ENCODE results near the gene TM9SF2.

DNA sequence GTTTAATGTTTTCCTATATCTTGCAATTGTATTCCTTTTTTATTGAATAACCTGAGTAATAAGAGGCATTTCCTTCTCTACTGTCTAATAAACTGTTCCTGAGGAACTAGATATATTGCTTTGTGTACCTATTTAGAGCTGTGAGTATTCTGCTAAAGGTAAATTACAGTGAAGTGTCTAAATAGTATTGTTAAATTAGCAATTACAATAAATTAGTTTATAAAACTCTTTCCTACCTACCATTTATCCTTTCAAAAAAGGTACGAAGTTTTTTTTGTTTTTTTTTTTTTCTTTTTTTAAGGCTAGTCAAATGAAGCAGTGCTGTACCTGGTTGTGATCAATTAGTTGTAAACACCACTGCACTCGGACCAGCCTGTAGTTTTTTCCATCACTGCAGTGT lies 34.8 kb downstream of the TM9SF2 start:
- TF ChIP-seq LEF1 (IDR thresholded peaks at IDR 0.05; ENCODE audit: borderline replicate concordance) (no peak), FOXM1 (IDR thresholded peaks at IDR 0.05; ENCODE audit: borderline replicate concordance) (no peak), SP1 (IDR thresholded peaks at IDR 0.05) (no peak), L3MBTL2 (conservative IDR thresholded peaks at IDR 0.05) (no peak), SUZ12 (IDR thresholded peaks at IDR 0.05) (no peak), HDGF (IDR thresholded peaks at IDR 0.05; ENCODE audit: borderline replicate concordance) (no peak), ELF4 (IDR thresholded peaks at IDR 0.05) (no peak), FOXA1 (IDR thresholded peaks at IDR 0.05) (no peak), BHLHE40 (IDR thresholded peaks at IDR 0.05; ENCODE audit: borderline replicate concordance) (no peak), CTBP1 (IDR thresholded peaks at IDR 0.05; ENCODE audit: borderline replicate concordance) (no peak), FOXK2 (IDR thresholded peaks at IDR 0.05) (no peak)

Measured in HEK293T (cell line).